PFSK-1 (cell line): ENCODE measurements around the gene TMEM79.

Experiments used
- POLR2AphosphoS5 ChIP-seq: IDR thresholded peaks from 2 replicates; pipeline ENCODE4 v1.6.1; 2012; ENCODE audit warnings: low read depth, mild to moderate bottlenecking, control low read depth, low read length, moderate library complexity
- SIN3A ChIP-seq: IDR thresholded peaks from 2 replicates; pipeline ENCODE4 v1.6.1; 2012; ENCODE audit warnings: mild to moderate bottlenecking, low read length, moderate library complexity, borderline replicate concordance; ENCODE audit not compliant: insufficient read depth

- no peak for TF ChIP-seq POLR2AphosphoS5
- TF ChIP-seq SIN3A, result no peak
These were observed 26.4 kb upstream of the TMEM79 start for GRCh38 chr1:156257711-156258110.
